Breast epithelium (tissue), 3 donors: ENCODE measurements around the gene LRRFIP1.

ENCODE experiments used
- POLR2AphosphoS5 ChIP-seq, 3 donors: sonication (generic); formaldehyde crosslinking; IDR thresholded peaks; one replicate each; pipeline ENCODE4 v1.6.1; 2017; ENCODE audit warnings: antibody characterized with exemption in 3 of 3
- TF ChIP-seq, protein P1 (sequence below), 3 donors: fragments of 450-650 bp; IDR thresholded peaks; one replicate each; pipeline ENCODE4 v1.5.1; 2016 to 2017; ENCODE audit warnings: antibody characterized with exemption in 3 of 3, mild to moderate bottlenecking in 3 of 3, moderate library complexity in 3 of 3

DNA sequence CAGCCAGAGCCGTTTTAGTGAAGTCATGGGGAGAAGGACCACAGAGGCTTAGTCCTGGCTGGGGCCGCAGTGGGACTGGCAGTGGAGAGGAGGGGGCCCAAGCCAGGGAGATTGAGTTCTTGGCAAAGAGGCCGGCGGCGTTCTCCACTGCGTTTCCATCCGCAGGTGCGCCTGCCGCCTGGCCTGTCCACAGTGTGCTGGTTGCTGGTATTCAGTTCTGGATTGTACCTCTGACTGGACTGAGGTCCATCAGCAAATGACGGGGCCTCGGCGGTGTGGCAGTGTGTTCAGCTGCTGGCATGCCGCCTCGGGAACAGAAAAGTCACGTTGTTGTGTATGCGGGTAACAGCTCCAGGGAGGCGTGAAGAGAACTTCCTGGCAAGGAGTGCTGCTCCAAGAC lies 36.8 kb downstream of the LRRFIP1 start:
- TF ChIP-seq, protein P1, sequence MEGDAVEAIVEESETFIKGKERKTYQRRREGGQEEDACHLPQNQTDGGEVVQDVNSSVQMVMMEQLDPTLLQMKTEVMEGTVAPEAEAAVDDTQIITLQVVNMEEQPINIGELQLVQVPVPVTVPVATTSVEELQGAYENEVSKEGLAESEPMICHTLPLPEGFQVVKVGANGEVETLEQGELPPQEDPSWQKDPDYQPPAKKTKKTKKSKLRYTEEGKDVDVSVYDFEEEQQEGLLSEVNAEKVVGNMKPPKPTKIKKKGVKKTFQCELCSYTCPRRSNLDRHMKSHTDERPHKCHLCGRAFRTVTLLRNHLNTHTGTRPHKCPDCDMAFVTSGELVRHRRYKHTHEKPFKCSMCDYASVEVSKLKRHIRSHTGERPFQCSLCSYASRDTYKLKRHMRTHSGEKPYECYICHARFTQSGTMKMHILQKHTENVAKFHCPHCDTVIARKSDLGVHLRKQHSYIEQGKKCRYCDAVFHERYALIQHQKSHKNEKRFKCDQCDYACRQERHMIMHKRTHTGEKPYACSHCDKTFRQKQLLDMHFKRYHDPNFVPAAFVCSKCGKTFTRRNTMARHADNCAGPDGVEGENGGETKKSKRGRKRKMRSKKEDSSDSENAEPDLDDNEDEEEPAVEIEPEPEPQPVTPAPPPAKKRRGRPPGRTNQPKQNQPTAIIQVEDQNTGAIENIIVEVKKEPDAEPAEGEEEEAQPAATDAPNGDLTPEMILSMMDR (IDR thresholded peaks at IDR 0.05) = no peak
- TF ChIP-seq POLR2AphosphoS5 (IDR thresholded peaks at IDR 0.05) = no peak
